ENCODE results near the gene ARHGAP28. TPM values are rescaled to one million over a fixed set of nuclear protein-coding genes. Genes with fewer than 3 reads are reported as not detected.

ARHGAP28 gene
- polyA plus RNA-seq, 3 donors from 2014 or later, result not detected

DNA sequence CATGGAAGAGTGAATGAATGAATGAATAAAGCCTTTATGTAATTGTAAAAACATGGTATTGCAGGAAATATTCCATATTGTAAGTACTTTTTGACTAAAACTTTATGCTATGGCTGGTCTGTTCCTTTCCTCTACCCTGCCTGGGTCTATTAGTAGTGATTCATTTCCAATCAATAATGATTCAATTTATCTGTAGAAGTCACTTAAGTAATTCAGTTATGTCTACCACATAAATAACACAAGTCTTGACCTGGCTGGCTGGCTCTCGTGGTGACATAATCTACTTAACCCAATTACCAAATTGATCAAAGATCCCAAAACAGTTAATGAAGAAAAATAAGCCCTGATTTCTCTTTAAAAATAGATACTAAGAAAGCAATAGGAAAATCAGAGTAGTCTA lies 7.8 kb upstream of the ARHGAP28 start:
- Mint-ChIP-seq H3K36me3 (no peaks in the 10 kb centered on the region), H3K4me3 (no peak overlapping the region), H3K9me3 (peaks cover 0 to 11% (median 0%) of the 10 kb centered on the region in 6 donors), H3K27ac (no peak overlapping the region), H3K4me1 (no peaks in the 10 kb centered on the region), H3K27me3 (ENCODE audit: low read depth in 3 of 3) (peaks cover 0 to 2% (median under 1%) of the 10 kb centered on the region in 3 donors)
- no peak for DNase-seq

DNA sequence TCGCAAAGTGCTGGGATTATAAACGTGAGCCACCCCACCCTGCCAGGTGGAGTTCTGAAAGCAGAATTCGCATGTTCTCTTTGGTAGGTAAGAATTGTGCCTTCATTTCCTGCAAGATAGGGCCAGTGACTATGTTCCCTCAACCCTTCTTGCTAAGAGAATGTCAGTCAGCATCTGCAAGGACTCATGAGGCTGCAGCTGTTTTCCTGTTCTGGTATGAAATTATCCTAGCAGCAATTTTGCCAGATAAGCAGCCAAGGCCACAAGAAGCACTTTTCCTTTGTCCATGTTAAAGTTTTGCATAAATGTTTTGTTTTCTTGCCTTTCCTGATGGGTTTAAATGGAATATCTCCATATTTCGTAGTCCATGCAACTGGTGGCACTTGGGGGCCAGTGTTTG lies 6.8 kb upstream of the ARHGAP28 start:
- H3K36me3 Mint-ChIP-seq, result no peaks in the 10 kb centered on the region
- H3K4me1 Mint-ChIP-seq, result no peaks in the 10 kb centered on the region
- H3K27me3 Mint-ChIP-seq (ENCODE audit: low read depth in 3 of 3), result peaks cover 0 to 3% (median 2%) of the 10 kb centered on the region in 3 donors
- DNase-seq, result no peak
- H3K9me3 Mint-ChIP-seq, result peaks cover 0 to 14% (median 0%) of the 10 kb centered on the region in 6 donors
- H3K27ac Mint-ChIP-seq, result no peak overlapping the region
- no peak overlapping the region for H3K4me3 Mint-ChIP-seq

DNA sequence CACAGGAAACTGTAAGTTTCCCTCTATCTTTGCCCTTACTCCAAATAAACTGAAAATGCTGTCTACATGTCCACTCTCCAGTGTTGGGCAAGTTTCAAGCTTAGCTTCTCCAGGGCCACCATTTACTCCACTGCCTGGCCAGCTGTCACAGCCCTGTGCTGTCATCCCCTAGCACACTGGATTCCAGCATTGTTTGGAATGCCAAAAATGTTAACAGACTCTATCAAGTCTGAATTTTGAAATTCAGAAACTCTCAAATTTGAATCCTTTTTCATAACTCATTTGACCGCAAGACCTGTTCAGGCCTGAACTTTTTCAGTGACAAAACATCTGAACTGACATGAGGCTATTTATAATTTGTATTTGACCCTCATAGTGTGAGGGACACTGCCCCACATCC lies 5.2 kb upstream of the ARHGAP28 start:
- no peaks in the 10 kb centered on the region for H3K36me3 Mint-ChIP-seq
- peaks cover 0 to 5% of the 10 kb centered on the region in 2 donors for H3K4me1 Mint-ChIP-seq
- H3K4me3 Mint-ChIP-seq, result no peak overlapping the region
- H3K27ac Mint-ChIP-seq, result no peak overlapping the region
- no peak for DNase-seq
- H3K27me3 Mint-ChIP-seq (ENCODE audit: low read depth in 3 of 3), result peaks cover 0 to 8% (median 4%) of the 10 kb centered on the region in 3 donors
- peaks cover 0 to 14% (median 1%) of the 10 kb centered on the region in 6 donors for H3K9me3 Mint-ChIP-seq

DNA sequence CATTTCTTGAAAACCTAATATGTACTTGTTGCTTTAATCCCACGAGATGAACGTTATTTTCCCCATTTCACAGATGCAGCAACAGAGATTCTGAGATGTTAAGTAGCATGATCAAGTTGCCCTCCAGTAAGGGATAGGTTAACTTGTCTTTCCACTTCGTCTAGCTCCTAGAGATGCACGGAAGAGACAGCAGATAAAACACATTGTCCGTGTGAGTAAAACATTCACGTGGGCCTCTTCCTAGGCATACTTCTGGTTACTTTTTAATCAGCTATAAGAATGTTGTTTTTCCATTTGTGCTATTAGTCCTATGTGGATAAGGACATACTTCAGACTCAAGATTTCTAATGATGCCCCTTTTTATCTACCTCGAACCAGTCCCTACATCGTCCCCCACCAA lies 1.2 kb upstream of the ARHGAP28 start:
- Mint-ChIP-seq H3K9me3 (peaks cover 0 to 6% (median 1%) of the 10 kb centered on the region in 6 donors), H3K27ac (no peak overlapping the region), H3K4me1 (peaks cover 0 to 5% of the 10 kb centered on the region in 2 donors), H3K4me3 (peak overlapping the region in 1 of 5 donors; percentile 10), H3K27me3 (ENCODE audit: low read depth in 3 of 3) (peaks cover 3 to 9% (median 6%) of the 10 kb centered on the region in 3 donors), H3K36me3 (no peaks in the 10 kb centered on the region)
- DNase-seq, result no peak

DNA sequence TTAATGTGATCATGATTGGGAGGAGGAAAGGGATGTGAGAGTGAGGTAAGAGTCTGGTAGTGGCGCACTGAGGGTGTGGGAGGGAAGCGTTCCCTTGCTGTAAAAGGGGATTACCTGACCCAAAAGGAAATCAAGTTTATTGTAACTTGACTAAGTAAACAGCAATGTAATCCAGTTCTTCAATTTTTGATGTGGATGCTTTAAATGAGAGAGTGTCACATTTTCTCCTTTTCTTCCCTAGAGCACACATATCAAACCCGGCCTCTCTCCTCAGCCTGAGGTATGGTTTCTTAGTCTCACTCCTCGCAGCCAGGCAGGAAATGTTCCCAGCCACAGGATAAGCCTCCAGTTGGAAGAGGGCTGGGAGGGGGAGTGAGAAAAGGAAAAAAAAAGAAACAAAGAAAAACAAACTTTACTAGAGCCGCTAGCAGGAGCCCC lies 688 bp upstream of the ARHGAP28 start:
- Mint-ChIP-seq H3K9me3 (peaks cover 0 to 6% (median 1%) of the 10 kb centered on the region in 6 donors), H3K27me3 (ENCODE audit: low read depth in 3 of 3) (peaks cover 3 to 9% (median 6%) of the 10 kb centered on the region in 3 donors), H3K4me3 (peak overlapping the region in 3 of 5 donors; percentile 10 to 56 (median 21)), H3K36me3 (no peaks in the 10 kb centered on the region), H3K4me1 (peaks cover 0 to 5% of the 10 kb centered on the region in 2 donors), H3K27ac (no peak overlapping the region)
- DNase-seq, result no peak

DNA sequence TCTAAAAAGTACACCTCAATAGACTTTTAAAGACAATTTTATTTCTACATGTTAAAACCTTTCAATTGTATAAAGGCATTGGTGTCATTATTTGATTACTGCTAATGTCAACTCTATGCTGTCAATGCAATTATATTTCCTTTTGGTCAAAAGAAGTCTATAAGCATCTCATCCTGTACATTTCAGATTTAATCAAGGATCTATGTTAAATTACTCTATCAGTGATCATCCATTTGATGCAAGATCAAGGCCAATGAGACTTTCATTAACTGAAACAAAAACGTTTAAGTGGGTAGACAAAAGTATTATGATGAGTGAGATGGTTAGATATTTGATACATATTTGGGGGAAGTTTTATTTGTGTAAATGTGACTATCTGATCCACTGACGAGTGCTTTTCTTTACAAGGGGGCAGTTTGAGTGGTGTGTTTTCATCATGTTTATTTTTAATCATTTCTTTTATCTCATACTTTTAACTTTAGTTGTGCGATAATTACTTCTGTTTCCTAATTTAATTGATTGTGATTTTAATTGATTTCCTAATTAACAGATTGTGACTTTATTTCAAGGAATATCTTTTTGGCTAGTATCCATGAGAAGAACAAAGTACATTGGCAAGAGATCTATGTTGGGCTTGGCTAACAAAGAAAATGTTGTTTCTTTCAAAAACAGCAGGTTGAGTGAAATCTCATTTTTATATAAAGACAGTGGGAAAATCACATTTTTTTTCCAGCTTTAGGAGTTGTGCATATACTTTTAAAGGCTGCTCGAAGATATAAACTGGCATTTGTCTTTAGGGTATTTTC lies 1.1 kb downstream of the ARHGAP28 start:
- Mint-ChIP-seq H3K27ac (no peak overlapping the region), H3K27me3 (ENCODE audit: low read depth in 3 of 3) (peaks cover 5 to 9% (median 5%) of the 10 kb centered on the region in 3 donors), H3K9me3 (peaks cover 0 to 6% (median 2%) of the 10 kb centered on the region in 6 donors), H3K4me3 (no peak overlapping the region), H3K4me1 (peaks cover 0 to 5% of the 10 kb centered on the region in 2 donors), H3K36me3 (no peaks in the 10 kb centered on the region)
- DNase-seq, result no peak

DNA sequence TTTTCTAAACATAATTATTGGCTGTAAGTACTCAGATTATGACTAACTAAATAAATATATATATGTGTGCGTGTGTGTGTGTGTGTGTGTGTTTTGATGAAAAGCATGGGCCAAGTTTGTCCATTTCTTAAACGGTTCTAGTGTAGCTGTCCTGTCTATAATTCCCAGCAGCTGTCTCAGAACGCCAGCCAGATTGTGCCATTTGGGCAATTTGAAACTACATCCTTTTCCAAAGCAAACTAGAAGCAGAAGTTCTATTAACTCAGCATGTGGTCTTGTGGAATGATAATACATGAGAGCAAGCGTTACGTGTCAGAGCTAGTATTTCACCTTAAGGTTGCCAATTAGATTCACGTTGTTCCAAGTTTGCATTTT lies 1.7 kb downstream of the ARHGAP28 start:
- Mint-ChIP-seq H3K4me3 (no peak overlapping the region), H3K36me3 (no peaks in the 10 kb centered on the region), H3K9me3 (peaks cover 0 to 6% (median 2%) of the 10 kb centered on the region in 6 donors), H3K27me3 (ENCODE audit: low read depth in 3 of 3) (peaks cover 5 to 9% (median 5%) of the 10 kb centered on the region in 3 donors), H3K4me1 (peaks cover 0 to 5% of the 10 kb centered on the region in 2 donors), H3K27ac (no peak overlapping the region)
- no peak for DNase-seq

DNA sequence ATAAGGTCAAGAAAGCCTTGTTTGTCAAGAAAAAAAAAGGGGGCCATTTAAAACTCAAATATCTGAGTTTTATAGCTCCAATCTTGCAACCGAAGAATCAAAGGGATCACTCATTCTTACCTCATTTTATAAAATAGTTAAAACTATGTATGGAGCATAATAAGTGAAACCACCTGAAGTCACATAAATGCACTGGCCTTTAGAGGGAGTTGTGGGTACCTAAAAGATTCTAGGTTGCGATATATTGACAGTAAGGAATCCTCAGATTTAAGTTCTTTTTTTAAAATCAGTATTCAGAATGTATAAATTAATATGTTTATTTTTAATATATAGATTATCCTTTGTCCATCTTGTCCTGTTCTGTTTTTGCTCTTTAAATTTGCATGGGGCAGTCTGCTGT lies 3.4 kb downstream of the ARHGAP28 start:
- Mint-ChIP-seq H3K9me3 (peaks cover 0 to 2% (median under 1%) of the 10 kb centered on the region in 6 donors), H3K36me3 (no peaks in the 10 kb centered on the region), H3K4me3 (no peak overlapping the region), H3K27ac (no peak overlapping the region), H3K4me1 (peaks cover 0 to 5% of the 10 kb centered on the region in 2 donors), H3K27me3 (ENCODE audit: low read depth in 3 of 3) (peaks cover 5 to 6% (median 5%) of the 10 kb centered on the region in 3 donors)
- no peak for DNase-seq

DNA sequence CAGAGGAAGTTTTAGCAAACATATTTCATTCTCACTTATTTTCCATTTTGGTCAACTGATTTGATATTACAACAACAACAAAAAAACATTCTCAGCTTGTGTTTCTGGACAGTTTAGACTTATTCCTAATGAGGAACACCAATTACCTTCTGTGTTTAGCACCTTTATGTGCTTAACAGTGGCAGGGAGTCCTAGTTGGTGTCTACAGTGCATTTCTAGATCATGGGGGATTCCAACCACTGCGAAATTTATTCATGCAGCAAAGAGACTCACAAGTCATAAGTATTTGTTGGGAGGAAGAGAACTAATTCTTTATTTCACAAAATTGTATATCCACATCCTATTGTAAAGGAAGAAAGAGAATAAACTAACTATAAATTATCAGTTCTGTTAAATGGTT lies 4.2 kb downstream of the ARHGAP28 start:
- Mint-ChIP-seq H3K27ac (no peak overlapping the region), H3K36me3 (no peaks in the 10 kb centered on the region), H3K4me3 (no peak overlapping the region), H3K4me1 (peaks cover 0 to 5% of the 10 kb centered on the region in 2 donors), H3K27me3 (ENCODE audit: low read depth in 3 of 3) (peaks cover 2 to 5% (median 4%) of the 10 kb centered on the region in 3 donors), H3K9me3 (peaks cover 0 to 2% (median 0%) of the 10 kb centered on the region in 6 donors)
- DNase-seq, result no peak

DNA sequence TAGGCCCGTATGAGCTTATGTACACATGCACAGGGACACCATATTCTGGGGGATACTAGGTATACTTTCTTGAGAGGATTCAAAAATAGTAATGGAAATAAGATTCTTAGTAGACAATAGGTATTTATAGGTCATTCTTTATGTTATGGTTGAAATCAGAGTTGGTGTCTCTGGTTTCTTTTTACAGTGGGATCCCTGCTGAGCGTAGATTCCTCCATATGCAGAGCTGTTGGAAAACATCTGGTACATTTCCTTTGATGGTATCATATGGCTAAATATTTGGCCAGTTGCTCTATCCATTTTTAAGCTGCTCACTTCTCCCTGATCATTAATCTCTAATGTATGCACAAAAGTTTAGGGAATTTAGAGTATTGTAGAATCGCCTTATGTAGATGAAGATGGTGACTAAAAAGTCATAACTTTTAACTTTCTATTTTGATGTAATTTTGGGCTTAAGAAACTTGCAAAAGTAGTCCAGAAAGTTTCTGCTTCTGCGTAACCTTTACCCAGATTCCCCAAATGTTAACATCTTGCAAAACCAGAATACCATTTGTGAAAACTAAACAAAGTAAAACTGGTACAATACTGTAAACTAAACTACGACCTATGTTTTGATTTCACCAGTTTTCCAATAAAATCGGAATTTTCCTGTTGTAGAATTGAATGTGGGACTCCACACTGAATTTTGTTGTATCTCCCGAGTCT lies 5.4 kb downstream of the ARHGAP28 start:
- Mint-ChIP-seq H3K4me3 (no peak overlapping the region), H3K36me3 (no peaks in the 10 kb centered on the region), H3K4me1 (no peaks in the 10 kb centered on the region), H3K27me3 (ENCODE audit: low read depth in 3 of 3) (peaks cover 1 to 5% (median 2%) of the 10 kb centered on the region in 3 donors), H3K27ac (no peak overlapping the region), H3K9me3 (peaks cover 0 to 2% (median 0%) of the 10 kb centered on the region in 6 donors)
- DNase-seq, result no peak

DNA sequence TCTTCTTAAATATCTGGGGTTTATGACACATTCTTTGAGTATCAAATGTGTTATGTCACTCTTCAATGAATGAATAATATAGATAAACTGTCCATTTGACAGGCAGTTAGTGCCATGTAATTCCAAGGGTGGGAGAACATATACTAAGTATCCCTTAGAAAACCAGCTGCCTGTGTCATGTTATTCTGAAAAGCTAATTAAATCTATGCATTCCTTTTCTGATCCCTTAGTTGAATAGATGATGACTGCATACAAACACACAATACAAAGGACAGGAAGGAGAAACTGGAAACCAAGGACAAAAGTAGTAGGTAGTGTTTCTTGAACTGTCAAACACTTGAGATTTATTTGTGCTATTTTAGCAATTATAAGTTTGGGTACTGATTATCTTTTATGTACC lies 8.3 kb downstream of the ARHGAP28 start:
- H3K36me3 Mint-ChIP-seq, result no peaks in the 10 kb centered on the region
- DNase-seq, result no peak
- peaks cover 2 to 19% (median 3%) of the 10 kb centered on the region in 6 donors for H3K9me3 Mint-ChIP-seq
- peaks cover 0 to 2% (median 0%) of the 10 kb centered on the region in 3 donors for H3K27me3 Mint-ChIP-seq (ENCODE audit: low read depth in 3 of 3)
- no peak overlapping the region for H3K27ac Mint-ChIP-seq
- no peaks in the 10 kb centered on the region for H3K4me1 Mint-ChIP-seq
- H3K4me3 Mint-ChIP-seq, result no peak overlapping the region

DNA sequence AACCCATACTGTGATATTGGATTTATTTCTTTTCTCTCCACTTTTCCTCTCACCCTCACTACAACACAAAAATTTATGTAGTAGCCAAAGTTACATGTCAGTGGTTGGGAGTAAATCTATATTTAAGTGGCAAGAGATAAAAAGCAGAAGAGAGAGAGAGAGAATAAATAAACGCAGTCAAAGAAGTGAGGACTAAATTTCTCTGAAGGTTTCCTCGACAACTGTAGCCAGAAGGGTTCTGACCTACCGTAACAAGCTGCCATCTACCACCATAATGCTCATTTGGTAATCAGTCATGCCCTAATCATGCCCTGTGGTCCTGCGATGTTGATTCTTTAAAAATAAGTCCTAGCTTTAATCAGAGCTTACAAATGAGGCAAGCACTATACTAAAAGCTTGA lies 9.1 kb downstream of the ARHGAP28 start:
- no peaks in the 10 kb centered on the region for H3K4me1 Mint-ChIP-seq
- DNase-seq, result no peak
- no peak overlapping the region for H3K4me3 Mint-ChIP-seq
- no peak overlapping the region for H3K27ac Mint-ChIP-seq
- no peaks in the 10 kb centered on the region for H3K36me3 Mint-ChIP-seq
- H3K27me3 Mint-ChIP-seq (ENCODE audit: low read depth in 3 of 3), result peaks cover 0 to 2% (median 0%) of the 10 kb centered on the region in 3 donors
- peaks cover 2 to 19% (median 4%) of the 10 kb centered on the region in 6 donors for H3K9me3 Mint-ChIP-seq

DNA sequence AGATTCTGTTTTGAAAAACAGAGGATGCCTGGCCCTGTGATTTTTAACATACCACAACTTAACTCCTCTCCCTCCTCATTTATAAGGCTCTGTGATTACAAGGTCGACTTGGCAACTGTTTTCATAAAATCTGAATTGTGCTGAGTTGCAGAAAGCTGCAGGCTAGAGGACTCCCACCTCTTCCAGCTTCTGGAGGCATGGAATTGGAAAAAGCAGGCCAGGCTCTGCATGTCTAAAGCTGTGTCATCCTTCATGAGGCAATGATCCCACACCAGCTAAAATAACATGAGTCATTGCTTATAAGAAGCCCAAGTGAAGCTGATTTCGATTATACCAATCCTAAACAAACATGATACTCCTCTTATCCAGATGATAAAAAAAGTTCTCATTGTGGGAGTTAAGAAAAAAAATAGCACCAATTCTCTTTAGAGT lies 11.7 kb downstream of the ARHGAP28 start:
- H3K27me3 Mint-ChIP-seq (ENCODE audit: low read depth in 3 of 3), result peaks cover 0 to 3% (median 0%) of the 10 kb centered on the region in 3 donors
- H3K4me1 Mint-ChIP-seq, result no peaks in the 10 kb centered on the region
- H3K4me3 Mint-ChIP-seq, result no peak overlapping the region
- DNase-seq, result no peak
- H3K36me3 Mint-ChIP-seq, result no peaks in the 10 kb centered on the region
- H3K27ac Mint-ChIP-seq, result no peak overlapping the region
- peaks cover 3 to 19% (median 4%) of the 10 kb centered on the region in 6 donors for H3K9me3 Mint-ChIP-seq

DNA sequence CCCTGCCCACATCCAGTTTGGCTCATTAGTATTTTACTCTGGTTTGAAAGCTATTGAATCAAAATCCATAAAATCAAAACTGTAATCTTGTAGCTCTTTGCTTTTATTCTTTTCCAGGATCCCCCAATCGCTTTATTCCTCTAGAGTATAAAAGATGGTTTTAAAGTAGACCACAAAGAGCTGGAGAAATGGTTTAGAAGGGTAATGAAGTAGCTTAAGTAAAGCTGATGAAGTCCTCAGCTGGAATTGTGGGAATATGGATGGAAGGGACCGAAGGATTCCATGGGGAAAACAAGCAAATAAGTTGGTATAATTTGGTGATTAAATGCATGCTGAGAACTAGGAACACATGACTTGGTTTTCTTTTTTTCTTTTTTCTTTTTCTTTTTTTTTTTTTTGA lies 12.3 kb downstream of the ARHGAP28 start:
- H3K27me3 Mint-ChIP-seq (ENCODE audit: low read depth in 3 of 3), result peaks cover 0 to 3% (median 0%) of the 10 kb centered on the region in 3 donors
- no peaks in the 10 kb centered on the region for H3K4me1 Mint-ChIP-seq
- no peak for DNase-seq
- no peaks in the 10 kb centered on the region for H3K36me3 Mint-ChIP-seq
- H3K27ac Mint-ChIP-seq, result no peak overlapping the region
- H3K4me3 Mint-ChIP-seq, result no peak overlapping the region
- H3K9me3 Mint-ChIP-seq, result peaks cover 3 to 19% (median 4%) of the 10 kb centered on the region in 6 donors

Measured in immature natural killer cell (primary cell).